ENCODE data around the gene FOXRED2. TPM values are rescaled to one million over a fixed set of nuclear protein-coding genes. Genes with fewer than 3 reads are reported as not detected.

FOXRED2 gene
- total RNA-seq, 3 donors from 2014 or later (not counting 1 experiment from before 2014, with no cell fraction given): 1.7 to 2.0 (median 1.9) TPM

DNA sequence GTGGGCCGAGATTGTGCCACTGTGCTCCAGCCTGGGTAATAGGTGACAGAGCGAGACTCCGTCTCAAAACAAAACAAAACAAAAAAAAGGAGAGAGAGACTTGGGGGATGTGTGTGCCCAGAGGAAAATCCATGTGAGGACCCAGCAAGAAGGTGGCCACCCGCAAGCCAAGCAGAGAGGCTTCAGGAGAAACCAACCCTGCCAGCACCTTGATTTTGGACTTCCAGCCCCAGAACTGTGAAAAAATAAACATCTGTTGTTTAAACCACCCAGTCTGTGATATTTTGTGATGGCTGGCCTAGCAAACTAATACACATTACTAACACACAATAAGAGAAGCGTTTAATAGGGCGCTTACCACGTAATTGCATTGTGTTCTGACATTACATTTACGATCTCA, 46.6 kb downstream of the FOXRED2 start:
- Mint-ChIP-seq H3K36me3 (no peaks in the 10 kb centered on the region), H3K4me3 (no peak overlapping the region), H3K9me3 (no peaks in the 10 kb centered on the region), H3K27me3 (ENCODE audit: low read depth in 2 of 2) (no peaks in the 10 kb centered on the region), H3K27ac (no peak overlapping the region), H3K4me1 (peaks cover 9 to 10% of the 10 kb centered on the region in 2 donors)
- Histone ChIP-seq H3K9me3 (ENCODE audit: control insufficient read depth, insufficient read depth, low read length) (no peaks in the 10 kb centered on the region), H3K27me3 (ENCODE audit: control insufficient read depth, insufficient read depth, low read length) (no peaks in the 10 kb centered on the region), H3K27ac (ENCODE audit: low read length) (no peak overlapping the region), H3K36me3 (ENCODE audit: control insufficient read depth, insufficient read depth, low read length) (no peaks in the 10 kb centered on the region), H3K4me3 (ENCODE audit: low read length) (no peak overlapping the region), H3K4me1 (ENCODE audit: control insufficient read depth, insufficient read depth, low read length) (peaks cover 8% of the 10 kb centered on the region)
- TF ChIP-seq, protein P1, sequence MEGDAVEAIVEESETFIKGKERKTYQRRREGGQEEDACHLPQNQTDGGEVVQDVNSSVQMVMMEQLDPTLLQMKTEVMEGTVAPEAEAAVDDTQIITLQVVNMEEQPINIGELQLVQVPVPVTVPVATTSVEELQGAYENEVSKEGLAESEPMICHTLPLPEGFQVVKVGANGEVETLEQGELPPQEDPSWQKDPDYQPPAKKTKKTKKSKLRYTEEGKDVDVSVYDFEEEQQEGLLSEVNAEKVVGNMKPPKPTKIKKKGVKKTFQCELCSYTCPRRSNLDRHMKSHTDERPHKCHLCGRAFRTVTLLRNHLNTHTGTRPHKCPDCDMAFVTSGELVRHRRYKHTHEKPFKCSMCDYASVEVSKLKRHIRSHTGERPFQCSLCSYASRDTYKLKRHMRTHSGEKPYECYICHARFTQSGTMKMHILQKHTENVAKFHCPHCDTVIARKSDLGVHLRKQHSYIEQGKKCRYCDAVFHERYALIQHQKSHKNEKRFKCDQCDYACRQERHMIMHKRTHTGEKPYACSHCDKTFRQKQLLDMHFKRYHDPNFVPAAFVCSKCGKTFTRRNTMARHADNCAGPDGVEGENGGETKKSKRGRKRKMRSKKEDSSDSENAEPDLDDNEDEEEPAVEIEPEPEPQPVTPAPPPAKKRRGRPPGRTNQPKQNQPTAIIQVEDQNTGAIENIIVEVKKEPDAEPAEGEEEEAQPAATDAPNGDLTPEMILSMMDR (IDR thresholded peaks at IDR 0.05): no peak
- ATAC-seq (no peak), DNase-seq (no peak)
- intact Hi-C loops (cut with micrococcal nuclease): no loop called here
- 94% methylated on average over 8 of the region's 8 CpGs for WGBS (ENCODE audit: insufficient coverage)

DNA sequence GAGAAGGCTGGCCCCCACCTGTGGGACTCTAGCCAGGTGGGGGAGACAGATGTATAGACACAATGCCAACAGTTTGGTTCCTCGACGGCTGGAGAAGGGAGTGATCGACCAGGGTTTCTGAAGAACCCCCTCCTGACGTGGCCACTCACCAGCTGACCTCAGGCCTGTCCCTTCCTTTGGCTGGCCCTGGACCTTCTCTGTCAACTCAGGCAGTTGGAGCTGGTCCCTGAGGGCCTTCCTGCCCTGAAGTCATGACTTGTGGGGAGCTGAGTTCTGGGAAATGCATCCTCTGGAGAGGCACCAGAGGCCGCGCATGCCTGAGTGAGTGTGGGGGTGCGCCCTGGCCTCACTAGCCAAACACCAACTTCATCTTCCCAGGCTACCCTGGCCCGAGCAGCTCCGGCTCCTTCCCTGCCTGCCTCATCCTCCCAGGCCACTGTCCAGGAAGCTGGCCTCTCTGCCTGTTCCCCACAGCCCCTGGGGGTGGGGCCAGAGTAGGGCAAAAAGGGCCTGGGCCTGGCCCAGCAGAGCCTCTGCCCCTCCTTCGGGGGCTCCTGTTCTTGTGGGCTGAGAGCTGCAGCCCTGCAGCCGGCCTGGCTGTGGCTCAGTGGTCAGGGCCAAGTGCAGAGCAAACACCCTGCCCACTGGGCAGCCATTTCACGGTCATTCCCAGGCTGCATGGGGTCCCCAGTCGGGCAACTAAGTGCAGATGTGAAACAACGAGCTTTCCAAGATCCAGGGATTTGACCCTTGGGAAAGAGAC, 49.0 kb downstream of the FOXRED2 start:
- DNase-seq (no peak), ATAC-seq (no peak)
- Histone ChIP-seq H3K27ac (ENCODE audit: low read length) (no peak overlapping the region), H3K4me3 (ENCODE audit: low read length) (no peak overlapping the region), H3K36me3 (ENCODE audit: control insufficient read depth, insufficient read depth, low read length) (no peaks in the 10 kb centered on the region), H3K4me1 (ENCODE audit: control insufficient read depth, insufficient read depth, low read length) (peaks cover 29% of the 10 kb centered on the region), H3K9me3 (ENCODE audit: control insufficient read depth, insufficient read depth, low read length) (no peaks in the 10 kb centered on the region), H3K27me3 (ENCODE audit: control insufficient read depth, insufficient read depth, low read length) (no peaks in the 10 kb centered on the region)
- Mint-ChIP-seq H3K27me3 (ENCODE audit: low read depth in 2 of 2) (no peaks in the 10 kb centered on the region), H3K27ac (no peak overlapping the region), H3K4me3 (no peak overlapping the region), H3K36me3 (no peaks in the 10 kb centered on the region), H3K4me1 (peaks cover 22 to 23% of the 10 kb centered on the region in 2 donors), H3K9me3 (no peaks in the 10 kb centered on the region)
- TF ChIP-seq, protein P1 (IDR thresholded peaks at IDR 0.05): no peak
- intact Hi-C loops (cut with micrococcal nuclease): no loop called here
- 88% methylated on average over 14 of the region's 14 CpGs for WGBS (ENCODE audit: insufficient coverage)

DNA sequence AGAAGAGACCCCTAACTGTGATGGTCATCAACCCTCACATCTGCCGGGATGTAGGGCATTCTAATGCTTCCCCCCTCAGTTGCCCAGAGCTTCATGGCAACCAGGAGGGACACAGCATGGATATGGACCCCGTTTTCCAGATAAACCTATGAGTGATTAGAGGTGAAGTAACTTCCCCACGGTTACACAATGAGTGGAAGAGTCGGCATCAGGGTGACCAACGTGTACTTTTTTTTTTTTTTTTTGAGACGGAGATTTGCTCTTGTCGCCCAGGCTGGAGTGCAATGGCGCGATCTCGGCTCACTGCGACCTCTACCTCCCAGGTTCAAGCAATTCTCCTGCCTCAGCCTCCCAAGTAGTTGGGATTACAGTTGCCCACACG, 50.4 kb downstream of the FOXRED2 start:
- H3K36me3 ChIP-seq (ENCODE audit: control insufficient read depth, insufficient read depth, low read length): no peaks in the 10 kb centered on the region
- H3K4me3 Mint-ChIP-seq: peak overlapping the region; percentile 62
- H3K9me3 ChIP-seq (ENCODE audit: control insufficient read depth, insufficient read depth, low read length): no peaks in the 10 kb centered on the region
- H3K4me3 ChIP-seq (ENCODE audit: low read length): no peak overlapping the region
- no peaks in the 10 kb centered on the region for H3K27me3 Mint-ChIP-seq (ENCODE audit: low read depth in 2 of 2)
- TF ChIP-seq, protein P1 (IDR thresholded peaks at IDR 0.05): no peak
- ATAC-seq (no peak), DNase-seq (no peak)
- no peaks in the 10 kb centered on the region for H3K36me3 Mint-ChIP-seq
- WGBS (ENCODE audit: insufficient coverage): 91% methylated on average over 11 of the region's 12 CpGs
- intact Hi-C loops (cut with micrococcal nuclease): no loop called here
- no peaks in the 10 kb centered on the region for H3K27me3 ChIP-seq (ENCODE audit: control insufficient read depth, insufficient read depth, low read length)
- H3K27ac Mint-ChIP-seq: peak overlapping the region; percentile 97 to 99
- H3K4me1 Mint-ChIP-seq: peaks cover 33 to 37% of the 10 kb centered on the region in 2 donors
- H3K27ac ChIP-seq (ENCODE audit: low read length): no peak overlapping the region
- H3K9me3 Mint-ChIP-seq: no peaks in the 10 kb centered on the region
- H3K4me1 ChIP-seq (ENCODE audit: control insufficient read depth, insufficient read depth, low read length): peaks cover 44% of the 10 kb centered on the region
